T-helper 1 cell treated with Interleukin-12 subunit alpha and Interleukin-12 subunit beta and Interleukin-4 antibody, amounts not matched to agents 30 μg/mL and 1 μg/mL, for 36 hours (primary cell): Measurements from ENCODE around the gene MMP19.

Experiments
- H3K27ac Mint-ChIP-seq: one replicate; pipeline ENCODE4 v1.8.0; 2021; ENCODE audit warnings: mild to moderate bottlenecking, mixed read lengths
- H3K27me3 Mint-ChIP-seq: one replicate; pipeline ENCODE4 v1.8.0; 2021; ENCODE audit warnings: low read depth, mixed read lengths
- H3K36me3 Mint-ChIP-seq: one replicate; pipeline ENCODE4 v1.8.0; 2021; ENCODE audit warnings: low read depth, mixed read lengths
- H3K4me1 Mint-ChIP-seq: one replicate; pipeline ENCODE4 v1.8.0; 2021; ENCODE audit warnings: low read depth, mixed read lengths
- H3K4me3 Mint-ChIP-seq: one replicate; pipeline ENCODE4 v1.8.0; 2021; ENCODE audit warnings: mild to moderate bottlenecking, moderate library complexity, mixed read lengths
- H3K9me3 Mint-ChIP-seq: one replicate; pipeline ENCODE4 v1.8.0; 2021; ENCODE audit warnings: mixed read lengths

The MMP19 gene

DNA sequence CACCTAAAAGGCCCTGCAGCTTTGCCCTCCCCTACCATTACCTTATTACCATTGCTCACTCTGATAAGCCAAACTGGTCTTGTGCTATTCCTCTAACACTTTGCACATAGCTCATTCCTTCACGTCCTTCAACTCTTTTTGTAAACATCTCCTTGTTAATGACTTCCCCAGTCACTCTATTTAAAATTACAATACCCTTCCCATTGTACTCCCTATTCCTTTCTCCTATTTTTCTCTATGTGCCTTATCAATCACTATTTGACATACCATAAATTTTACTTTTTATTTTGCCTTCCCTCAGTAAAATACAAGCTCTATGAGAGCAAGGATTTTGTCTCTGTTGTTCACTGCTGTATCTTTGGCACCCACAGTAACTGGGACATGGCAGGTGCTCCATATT lies 30.6 kb downstream of the MMP19 start:
- H3K9me3 Mint-ChIP-seq = no peaks in the 10 kb centered on the region
- no peak overlapping the region for H3K27ac Mint-ChIP-seq
- H3K27me3 Mint-ChIP-seq = no peaks in the 10 kb centered on the region
- peaks cover 19% of the 10 kb centered on the region for H3K36me3 Mint-ChIP-seq
- H3K4me1 Mint-ChIP-seq = peaks cover 27% of the 10 kb centered on the region
- H3K4me3 Mint-ChIP-seq = no peak overlapping the region

DNA sequence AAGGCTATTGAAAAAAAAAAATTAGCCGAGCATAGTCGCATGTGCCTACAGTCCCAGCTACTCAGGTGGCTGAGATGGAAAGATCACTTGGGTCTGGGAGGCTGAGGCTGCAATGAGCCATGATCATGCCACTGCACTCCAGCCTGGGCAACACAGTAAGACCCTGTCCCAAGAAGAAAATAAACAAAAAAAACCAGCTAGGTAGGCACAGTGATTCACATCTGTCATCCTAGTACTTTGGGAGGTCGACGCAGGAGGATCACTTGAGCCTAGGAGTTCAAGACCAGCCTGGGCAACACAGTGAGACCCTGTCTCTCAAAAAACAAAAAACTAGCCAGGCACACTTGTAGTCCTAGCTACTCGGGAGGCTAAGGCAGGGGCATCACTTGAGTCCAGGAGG lies 33.5 kb downstream of the MMP19 start:
- Mint-ChIP-seq H3K4me1 (peaks cover 19% of the 10 kb centered on the region), H3K4me3 (no peak overlapping the region), H3K36me3 (peaks cover 18% of the 10 kb centered on the region), H3K27ac (no peak overlapping the region), H3K27me3 (no peaks in the 10 kb centered on the region), H3K9me3 (no peaks in the 10 kb centered on the region)

DNA sequence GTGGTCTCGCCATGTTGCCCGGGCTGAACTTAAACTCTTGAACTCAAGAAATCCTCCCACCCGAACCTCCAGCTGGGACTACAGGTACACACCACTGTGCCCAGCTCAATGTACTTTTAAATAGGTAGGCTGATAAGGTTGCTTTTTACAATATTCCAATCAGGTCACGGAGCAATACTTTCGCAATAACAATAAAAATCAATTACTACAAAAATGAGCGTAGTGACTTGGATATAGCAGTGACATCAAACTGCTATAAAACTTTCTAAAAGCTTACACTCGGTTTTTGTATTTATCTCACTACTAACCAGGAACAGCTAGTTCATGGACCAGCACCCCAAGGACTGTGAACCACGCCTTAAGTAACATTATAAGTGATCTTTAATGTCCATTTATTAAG lies 35.8 kb downstream of the MMP19 start:
- no peaks in the 10 kb centered on the region for H3K27me3 Mint-ChIP-seq
- H3K27ac Mint-ChIP-seq = no peak overlapping the region
- H3K36me3 Mint-ChIP-seq = peaks cover 19% of the 10 kb centered on the region
- H3K4me1 Mint-ChIP-seq = peaks cover 5% of the 10 kb centered on the region
- no peak overlapping the region for H3K4me3 Mint-ChIP-seq
- no peaks in the 10 kb centered on the region for H3K9me3 Mint-ChIP-seq

DNA sequence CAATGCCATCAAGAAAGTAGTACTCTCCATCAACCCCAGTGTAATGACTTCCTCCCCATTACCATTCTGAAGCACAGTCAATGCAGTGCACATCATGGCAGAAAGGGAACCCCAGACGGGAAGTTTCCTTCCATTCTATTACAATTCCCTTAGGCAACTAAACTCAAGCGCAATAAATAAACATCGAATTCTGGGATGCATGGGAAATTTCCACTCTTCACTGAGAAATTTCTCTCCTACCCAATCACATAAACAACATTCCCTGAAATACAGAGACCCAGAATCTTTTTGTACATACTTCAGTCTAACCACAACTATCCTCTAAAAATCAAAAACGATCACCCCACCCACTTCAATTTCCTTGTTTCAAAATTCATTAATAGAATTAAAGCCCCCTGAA lies 45.2 kb downstream of the MMP19 start:
- Mint-ChIP-seq H3K36me3 (peaks cover 50% of the 10 kb centered on the region), H3K9me3 (no peaks in the 10 kb centered on the region), H3K27ac (no peak overlapping the region)

DNA sequence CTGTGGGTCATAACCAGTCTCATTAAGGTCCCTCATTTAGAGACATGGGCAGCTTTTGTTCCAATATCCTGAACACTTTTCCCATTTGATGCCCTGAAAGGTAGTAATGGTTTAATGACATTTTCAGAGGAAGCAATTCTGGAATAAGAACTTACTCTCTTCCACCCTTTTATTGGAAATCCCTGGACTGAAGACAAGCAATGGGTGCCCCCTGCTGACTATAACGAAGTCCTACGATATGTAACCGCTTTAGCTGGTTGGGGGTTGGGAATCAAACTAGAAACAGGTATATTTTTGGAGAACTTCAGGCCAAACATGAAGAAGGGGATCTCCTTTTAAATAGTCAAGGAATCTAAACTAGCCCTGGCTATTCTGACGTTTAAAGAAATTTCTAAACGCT lies 45.7 kb downstream of the MMP19 start:
- Mint-ChIP-seq H3K27ac (no peak overlapping the region), H3K4me1 (peaks cover 14% of the 10 kb centered on the region), H3K9me3 (no peaks in the 10 kb centered on the region), H3K36me3 (peaks cover 50% of the 10 kb centered on the region), H3K4me3 (no peak overlapping the region), H3K27me3 (no peaks in the 10 kb centered on the region)

More for the DNA sequence above, 45.2 kb downstream of the MMP19 start:
- no peak overlapping the region for H3K4me3 Mint-ChIP-seq
- peaks cover 14% of the 10 kb centered on the region for H3K4me1 Mint-ChIP-seq
- no peaks in the 10 kb centered on the region for H3K27me3 Mint-ChIP-seq

DNA sequence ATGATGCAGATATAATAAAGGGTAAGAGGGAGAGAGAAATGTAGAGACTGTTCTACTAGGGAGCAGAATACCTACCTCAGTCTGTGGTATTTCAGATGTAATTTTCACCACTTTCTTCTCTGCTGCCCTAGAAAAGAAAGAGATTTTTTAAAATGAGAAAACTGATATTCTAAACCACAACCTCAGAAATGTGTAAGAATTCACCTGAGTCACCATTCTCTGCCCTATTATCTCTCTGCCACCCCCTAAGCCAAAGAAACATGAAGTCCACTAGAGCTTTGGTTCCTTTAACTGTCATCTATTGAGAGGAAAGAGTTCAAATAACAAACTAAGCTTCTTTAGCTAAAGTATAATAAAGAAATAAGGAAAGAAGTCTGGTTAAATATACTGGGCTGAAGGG lies 46.8 kb downstream of the MMP19 start:
- Mint-ChIP-seq H3K9me3 (no peaks in the 10 kb centered on the region), H3K4me1 (peaks cover 14% of the 10 kb centered on the region), H3K36me3 (peaks cover 46% of the 10 kb centered on the region), H3K4me3 (no peak overlapping the region), H3K27me3 (no peaks in the 10 kb centered on the region), H3K27ac (no peak overlapping the region)

DNA sequence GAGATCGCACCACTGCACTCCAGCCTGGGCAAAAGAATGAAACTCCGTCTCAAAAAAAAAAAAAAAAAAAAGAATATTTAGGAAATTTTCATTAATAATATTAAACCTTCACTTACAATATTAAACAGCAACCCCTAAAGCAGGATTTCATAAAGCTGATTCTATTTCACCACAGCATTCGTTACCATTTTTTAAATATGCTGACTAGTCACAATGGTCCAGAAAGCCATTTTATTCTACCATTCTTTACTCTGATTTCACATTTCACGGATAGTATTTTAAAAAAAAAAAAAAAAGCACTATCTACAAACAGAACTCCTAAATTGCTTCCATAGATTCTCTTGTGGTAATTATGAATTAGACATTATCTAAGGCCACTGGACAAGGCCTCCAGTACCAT lies 52.8 kb downstream of the MMP19 start:
- no peak overlapping the region for H3K27ac Mint-ChIP-seq
- H3K27me3 Mint-ChIP-seq = no peaks in the 10 kb centered on the region
- no peak overlapping the region for H3K4me3 Mint-ChIP-seq
- no peaks in the 10 kb centered on the region for H3K9me3 Mint-ChIP-seq
- peaks cover 47% of the 10 kb centered on the region for H3K36me3 Mint-ChIP-seq
- peaks cover 5% of the 10 kb centered on the region for H3K4me1 Mint-ChIP-seq

DNA sequence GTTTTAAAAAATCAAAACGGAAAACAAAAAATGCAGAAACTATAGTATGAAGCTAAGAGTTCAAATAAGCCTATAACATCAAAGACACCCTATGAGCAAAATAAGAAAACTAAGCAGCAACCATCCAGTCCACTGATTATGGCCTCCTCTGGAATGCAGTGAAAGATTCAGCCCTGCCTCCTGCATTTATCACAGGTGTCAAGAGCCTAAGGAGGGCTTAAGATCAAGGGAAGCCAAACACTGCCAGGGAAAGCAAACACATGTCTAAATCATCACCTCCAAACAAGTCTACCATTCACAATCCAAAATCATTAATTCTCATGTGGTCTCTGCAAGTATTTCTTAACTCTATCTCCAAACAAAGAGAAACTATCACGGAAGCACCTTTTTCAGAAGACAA lies 53.6 kb downstream of the MMP19 start:
- no peak overlapping the region for H3K27ac Mint-ChIP-seq
- no peaks in the 10 kb centered on the region for H3K27me3 Mint-ChIP-seq
- peaks cover 5% of the 10 kb centered on the region for H3K4me1 Mint-ChIP-seq
- no peak overlapping the region for H3K4me3 Mint-ChIP-seq
- no peaks in the 10 kb centered on the region for H3K9me3 Mint-ChIP-seq
- peaks cover 43% of the 10 kb centered on the region for H3K36me3 Mint-ChIP-seq

DNA sequence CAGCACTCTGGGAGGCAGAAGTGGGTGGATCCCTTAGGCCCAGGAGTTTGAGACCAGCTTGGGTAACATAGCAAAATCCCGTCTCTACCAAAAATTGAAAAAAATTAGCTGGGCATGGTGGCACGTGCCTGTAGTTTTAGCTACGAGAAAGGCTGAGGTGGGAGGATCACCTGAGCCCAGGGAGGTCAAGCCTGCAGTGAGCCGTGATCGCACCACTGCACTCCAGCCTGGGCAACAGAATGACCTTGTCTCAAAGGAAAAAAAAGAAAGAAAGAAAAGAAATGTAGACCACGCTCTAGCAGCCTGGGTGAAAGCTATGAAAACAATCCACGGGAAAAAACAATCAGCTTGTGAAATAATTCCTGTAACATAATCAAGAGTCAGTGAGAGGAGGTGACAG lies 54.2 kb downstream of the MMP19 start:
- Mint-ChIP-seq H3K4me3 (no peak overlapping the region), H3K4me1 (peaks cover 9% of the 10 kb centered on the region), H3K27me3 (no peaks in the 10 kb centered on the region), H3K36me3 (peaks cover 42% of the 10 kb centered on the region), H3K9me3 (no peaks in the 10 kb centered on the region), H3K27ac (no peak overlapping the region)
